KMS-11 (cell line): ENCODE results near the gene AUTS2.

Experiments used
- H2AFZ ChIP-seq: fragments of 200-600 bp; sonication (generic); 2 replicates; pipeline ENCODE4 v1.6.1; 2016; ENCODE audit warnings: antibody characterized with exemption, mixed run types, low read depth
- H3K27ac ChIP-seq: fragments of 200-600 bp; sonication (generic); 2 replicates; pipeline ENCODE4 v1.6.1; 2016; ENCODE audit warnings: mild to moderate bottlenecking, mixed run types
- H3K27me3 ChIP-seq: fragments of 200-600 bp; sonication (generic); 2 replicates; pipeline ENCODE4 v1.6.1; 2017; ENCODE audit warnings: mild to moderate bottlenecking, low read depth, mixed run types, moderate library complexity; ENCODE audit not compliant: insufficient read depth
- H3K36me3 ChIP-seq: fragments of 200-600 bp; sonication (generic); 2 replicates; pipeline ENCODE4 v1.6.1; 2017; ENCODE audit warnings: mild to moderate bottlenecking, mixed run types; ENCODE audit not compliant: insufficient read depth
- H3K4me1 ChIP-seq: fragments of 200-600 bp; sonication (generic); 2 replicates; pipeline ENCODE4 v1.6.1; 2016; ENCODE audit warnings: mild to moderate bottlenecking, low read depth, mixed run types; ENCODE audit not compliant: poor library complexity, severe bottlenecking
- H3K4me2 ChIP-seq: fragments of 200-600 bp; sonication (generic); 2 replicates; pipeline ENCODE4 v1.7.0; 2016; ENCODE audit warnings: mild to moderate bottlenecking, mixed run types
- H3K4me3 ChIP-seq: fragments of 200-600 bp; sonication (generic); IDR thresholded peaks from 2 replicates; pipeline ENCODE4 v1.6.1; 2017; ENCODE audit warnings: low read depth, low read length, mixed read lengths; ENCODE audit not compliant: insufficient read depth
- H3K79me2 ChIP-seq: fragments of 200-600 bp; sonication (generic); 2 replicates; pipeline ENCODE4 v1.6.1; 2016; ENCODE audit warnings: low read depth, mixed run types; ENCODE audit not compliant: insufficient read depth
- H3K9ac ChIP-seq: fragments of 200-600 bp; sonication (generic); 2 replicates; pipeline ENCODE4 v1.6.1; 2016; ENCODE audit warnings: mild to moderate bottlenecking, mixed run types
- H4K20me1 ChIP-seq: fragments of 200-600 bp; sonication (generic); 2 replicates; pipeline ENCODE4 v1.6.1; 2016; ENCODE audit warnings: mild to moderate bottlenecking, mixed run types; ENCODE audit not compliant: insufficient read depth
- TF ChIP-seq, protein P1 (sequence below): fragments of 200-600 bp; sonication (generic); conservative IDR thresholded peaks from 2 replicates; pipeline ENCODE4 v1.6.1; 2017; ENCODE audit warnings: low read depth, mild to moderate bottlenecking, antibody characterized with exemption, low read length, moderate library complexity, mixed read lengths

The AUTS2 gene

DNA sequence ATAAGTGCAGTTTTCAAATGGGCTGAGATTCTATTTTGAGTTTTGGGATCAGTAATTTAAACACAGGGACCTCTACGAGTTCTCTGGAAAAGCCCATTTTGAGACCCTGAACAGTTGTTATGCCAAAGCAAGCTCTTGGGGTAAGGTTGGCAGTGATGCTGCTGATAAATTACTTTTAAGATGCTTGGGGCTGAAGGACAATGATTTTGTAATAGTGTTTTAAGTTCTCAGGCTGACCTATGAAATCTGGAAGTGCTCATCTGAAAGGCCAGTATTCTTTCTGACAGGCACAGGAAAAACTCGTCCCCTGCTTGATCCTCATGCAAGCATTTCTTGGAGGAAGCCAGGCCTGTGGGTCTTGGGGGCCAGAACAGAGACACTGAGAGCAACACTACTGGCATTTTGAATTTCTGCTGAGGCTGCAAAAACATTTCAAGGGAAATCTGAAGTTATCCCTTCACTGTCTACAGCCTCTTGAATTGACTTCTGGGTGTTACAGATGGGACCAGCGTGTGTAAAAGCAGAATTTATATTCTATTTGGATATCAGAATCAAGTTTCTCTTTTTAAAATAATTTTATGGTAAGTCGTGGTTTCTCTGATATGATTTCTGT is 79.7 kb downstream of the AUTS2 start:
- Histone ChIP-seq H3K27ac (no peak overlapping the region), H3K4me2 (no peak overlapping the region), H3K79me2 (no peaks in the 10 kb centered on the region), H4K20me1 (no peaks in the 10 kb centered on the region), H3K4me3 (no peak overlapping the region), H3K36me3 (no peaks in the 10 kb centered on the region), H3K9ac (no peak overlapping the region), H2AFZ (no peak overlapping the region), H3K4me1 (peaks cover 12% of the 10 kb centered on the region), H3K27me3 (no peaks in the 10 kb centered on the region)
- TF ChIP-seq, protein P1, sequence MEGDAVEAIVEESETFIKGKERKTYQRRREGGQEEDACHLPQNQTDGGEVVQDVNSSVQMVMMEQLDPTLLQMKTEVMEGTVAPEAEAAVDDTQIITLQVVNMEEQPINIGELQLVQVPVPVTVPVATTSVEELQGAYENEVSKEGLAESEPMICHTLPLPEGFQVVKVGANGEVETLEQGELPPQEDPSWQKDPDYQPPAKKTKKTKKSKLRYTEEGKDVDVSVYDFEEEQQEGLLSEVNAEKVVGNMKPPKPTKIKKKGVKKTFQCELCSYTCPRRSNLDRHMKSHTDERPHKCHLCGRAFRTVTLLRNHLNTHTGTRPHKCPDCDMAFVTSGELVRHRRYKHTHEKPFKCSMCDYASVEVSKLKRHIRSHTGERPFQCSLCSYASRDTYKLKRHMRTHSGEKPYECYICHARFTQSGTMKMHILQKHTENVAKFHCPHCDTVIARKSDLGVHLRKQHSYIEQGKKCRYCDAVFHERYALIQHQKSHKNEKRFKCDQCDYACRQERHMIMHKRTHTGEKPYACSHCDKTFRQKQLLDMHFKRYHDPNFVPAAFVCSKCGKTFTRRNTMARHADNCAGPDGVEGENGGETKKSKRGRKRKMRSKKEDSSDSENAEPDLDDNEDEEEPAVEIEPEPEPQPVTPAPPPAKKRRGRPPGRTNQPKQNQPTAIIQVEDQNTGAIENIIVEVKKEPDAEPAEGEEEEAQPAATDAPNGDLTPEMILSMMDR: no peak

DNA sequence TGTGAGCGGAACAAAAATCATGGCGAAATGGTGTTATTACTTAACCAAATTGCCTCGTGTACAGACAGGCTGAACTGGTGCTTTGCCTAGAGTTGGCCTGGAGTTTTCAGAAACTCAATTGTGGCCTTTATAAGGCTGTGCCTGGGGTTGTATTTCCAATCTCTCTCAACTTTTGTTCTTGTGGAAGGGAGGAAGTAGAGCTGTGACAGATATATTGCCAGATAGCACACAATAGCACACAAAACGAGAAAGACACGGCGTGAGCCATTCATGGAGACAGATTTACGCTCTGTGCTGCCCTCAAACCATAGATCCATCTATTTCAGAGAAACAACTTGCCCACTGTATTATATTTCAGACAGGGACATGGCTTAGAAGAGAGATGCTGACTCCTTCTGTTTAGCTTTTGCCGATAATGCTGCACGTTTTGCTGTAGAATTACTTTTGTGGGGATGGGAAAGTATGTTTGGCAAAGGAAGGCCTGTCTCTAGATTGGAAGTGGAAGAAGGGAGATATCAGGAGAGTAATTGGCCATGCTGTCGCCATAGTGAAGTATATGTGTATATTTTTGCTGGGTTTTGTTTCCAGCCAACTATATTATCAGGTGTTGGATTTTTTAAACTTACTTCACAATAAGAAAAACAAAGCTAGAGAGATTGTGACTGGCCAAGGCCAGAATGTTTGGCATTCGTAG is 80.4 kb downstream of the AUTS2 start:
- H3K36me3 ChIP-seq: no peaks in the 10 kb centered on the region
- no peak overlapping the region for H3K4me2 ChIP-seq
- H3K4me1 ChIP-seq: peaks cover 12% of the 10 kb centered on the region
- H3K79me2 ChIP-seq: no peaks in the 10 kb centered on the region
- H3K27me3 ChIP-seq: no peaks in the 10 kb centered on the region
- H2AFZ ChIP-seq: no peak overlapping the region
- no peaks in the 10 kb centered on the region for H4K20me1 ChIP-seq
- no peak overlapping the region for H3K27ac ChIP-seq
- H3K9ac ChIP-seq: no peak overlapping the region
- H3K4me3 ChIP-seq: no peak overlapping the region
- TF ChIP-seq, protein P1: no peak

DNA sequence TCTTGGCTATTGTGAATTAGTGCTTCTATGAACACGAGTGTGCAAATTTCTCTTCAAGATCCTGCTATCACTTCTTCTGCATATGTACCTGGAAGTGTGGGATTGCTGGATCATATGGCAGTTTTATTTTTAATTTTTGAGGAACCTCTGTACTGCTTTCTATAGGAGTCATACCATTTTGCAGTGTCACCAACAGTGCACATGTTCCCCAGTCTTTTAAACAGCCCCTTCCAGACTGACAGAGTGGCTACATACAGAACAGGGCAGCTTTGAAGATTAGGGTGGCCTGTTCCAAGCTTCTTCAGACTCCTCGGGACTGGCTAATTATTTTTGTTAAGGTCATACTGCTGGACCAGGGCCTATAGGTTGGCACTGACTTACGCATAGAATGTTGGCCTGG is 82.9 kb downstream of the AUTS2 start:
- TF ChIP-seq, protein P1: no peak
- Histone ChIP-seq H3K4me3 (no peak overlapping the region), H3K79me2 (no peaks in the 10 kb centered on the region), H2AFZ (no peak overlapping the region), H3K4me1 (peaks cover 22% of the 10 kb centered on the region), H3K27ac (no peak overlapping the region), H3K4me2 (no peak overlapping the region), H3K9ac (no peak overlapping the region), H3K27me3 (no peaks in the 10 kb centered on the region), H3K36me3 (no peaks in the 10 kb centered on the region), H4K20me1 (no peaks in the 10 kb centered on the region)

DNA sequence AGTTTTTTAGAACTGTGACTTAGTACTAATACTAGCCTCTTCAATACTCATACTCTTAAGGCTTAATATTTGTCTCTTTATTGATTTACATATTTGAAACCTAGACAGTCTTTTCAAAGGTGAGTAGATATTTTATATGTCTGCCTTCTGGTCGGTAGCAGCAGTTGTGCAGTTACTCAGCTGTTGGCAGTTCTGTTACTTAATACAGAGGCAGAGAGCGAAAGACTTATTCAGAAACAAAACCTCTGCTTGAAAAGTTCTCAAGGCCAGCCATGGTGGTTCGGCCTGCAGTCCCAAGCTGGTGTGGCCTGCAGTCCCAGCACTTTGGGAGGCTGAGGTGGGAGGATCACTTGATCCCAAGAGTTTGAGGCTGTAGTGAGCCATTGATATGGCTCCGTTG is 84.2 kb downstream of the AUTS2 start:
- H4K20me1 ChIP-seq: no peaks in the 10 kb centered on the region
- H3K4me3 ChIP-seq: no peak overlapping the region
- no peak overlapping the region for H3K27ac ChIP-seq
- no peak overlapping the region for H2AFZ ChIP-seq
- H3K4me2 ChIP-seq: no peak overlapping the region
- no peaks in the 10 kb centered on the region for H3K27me3 ChIP-seq
- no peaks in the 10 kb centered on the region for H3K79me2 ChIP-seq
- H3K4me1 ChIP-seq: peaks cover 18% of the 10 kb centered on the region
- H3K9ac ChIP-seq: no peak overlapping the region
- no peaks in the 10 kb centered on the region for H3K36me3 ChIP-seq
- TF ChIP-seq, protein P1: no peak
